Raji (cell line): ENCODE data around the gene ARIH2.

Source experiments
- POLR2A ChIP-seq: IDR thresholded peaks from 2 replicates; pipeline ENCODE4 v1.6.1; 2011; ENCODE audit warnings: low read depth, low read length, control low read depth; ENCODE audit not compliant: insufficient read depth

The ARIH2 gene

DNA sequence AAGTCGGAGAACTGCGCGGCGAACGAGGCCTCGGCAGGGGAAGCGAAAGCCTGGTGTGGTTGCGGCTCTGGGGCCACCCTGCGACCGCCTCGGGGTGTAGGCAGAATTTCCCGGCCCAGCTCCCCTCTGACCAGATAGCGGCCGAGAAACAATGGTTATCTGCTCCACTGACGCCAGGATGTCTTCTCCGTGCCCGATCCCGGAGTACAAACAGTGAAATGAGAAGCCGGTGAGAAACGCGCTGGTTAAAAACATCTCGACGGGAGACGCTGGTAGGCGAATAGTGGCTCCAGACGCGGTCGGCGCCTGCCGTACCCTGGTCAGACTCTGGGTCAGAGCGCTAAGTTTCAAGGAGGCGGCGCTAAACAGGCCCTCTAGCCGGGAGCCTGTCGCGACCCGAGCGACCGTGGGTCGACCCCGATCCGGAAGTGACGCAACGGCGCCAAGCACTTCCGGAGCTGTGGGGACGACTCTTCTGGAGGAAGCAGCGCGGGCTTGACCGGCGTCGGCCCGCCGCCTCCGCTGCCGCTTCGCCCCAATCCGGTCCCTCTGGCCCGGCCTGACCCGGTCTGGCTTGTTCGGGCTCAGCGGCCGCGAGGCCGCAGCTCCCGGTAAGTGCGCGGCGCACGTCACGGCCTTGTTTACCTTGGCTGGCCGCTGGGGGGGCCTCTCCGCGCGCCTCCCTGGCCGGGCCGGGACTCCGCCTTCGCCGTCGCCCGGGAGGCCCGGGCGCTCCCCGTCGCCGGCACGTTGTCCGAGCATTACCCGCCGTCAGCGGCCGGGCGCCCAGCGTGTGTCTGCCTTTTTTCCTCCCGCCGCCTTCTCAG lies at the start of gene ARIH2:
TSS of gene ARIH2 (plus strand) at position 455 of the 827 bp plus-strand sequence. CDS start 8,717 bp downstream, outside the sequence.
- peak; percentile 97 for TF ChIP-seq POLR2A

DNA sequence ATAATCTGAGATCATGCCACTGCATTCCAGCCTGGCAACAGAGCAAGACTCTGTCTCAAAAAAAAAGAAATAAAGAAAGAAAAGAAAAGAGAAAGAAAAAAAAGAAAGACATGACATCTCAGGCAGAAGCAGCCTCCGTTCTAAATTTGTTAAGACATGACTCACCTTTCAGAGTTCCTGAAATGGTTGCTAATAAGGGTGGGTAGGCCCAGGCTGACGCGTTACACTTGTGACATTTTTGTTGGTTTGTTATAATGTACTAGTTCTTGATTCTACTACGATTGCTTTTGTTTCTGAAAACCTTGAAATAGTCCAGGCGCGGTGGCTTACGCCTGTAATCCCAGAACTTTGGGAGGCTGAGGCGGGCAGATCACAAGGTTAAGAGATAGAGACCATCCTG lies 41.0 kb upstream of the ARIH2 start:
- no peak for TF ChIP-seq POLR2A

DNA sequence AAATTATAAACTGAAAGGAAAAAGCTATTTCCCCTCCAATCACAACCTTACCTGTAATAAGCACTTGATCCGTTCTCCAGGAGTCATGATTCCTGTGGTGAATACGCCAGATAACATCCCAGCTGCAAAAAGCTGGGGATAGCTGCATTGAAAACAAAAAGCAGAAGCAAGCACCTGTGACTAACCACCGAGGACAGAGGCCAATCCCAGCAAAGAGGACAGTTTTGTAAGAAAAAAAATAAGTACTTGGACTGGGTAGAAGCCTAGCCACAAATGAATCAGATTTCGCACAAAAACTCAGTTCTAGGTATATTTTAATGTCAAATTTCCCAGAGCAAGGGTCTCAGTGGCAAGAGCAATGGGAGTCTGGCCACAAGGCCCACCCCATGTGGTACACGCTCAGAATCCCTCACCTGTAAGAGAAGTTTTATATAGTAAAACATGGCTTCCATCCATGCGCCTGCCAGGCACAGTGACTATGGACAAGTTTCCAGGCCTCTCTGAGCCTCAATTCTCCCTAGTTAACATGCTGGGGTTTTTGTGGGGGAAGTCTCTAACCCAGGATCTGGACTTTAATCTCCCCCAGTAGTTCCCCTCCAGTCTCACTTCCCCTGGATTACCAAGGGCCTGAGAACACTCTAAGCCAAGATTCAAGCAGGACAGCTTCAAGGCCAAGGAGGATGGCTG lies 39.2 kb upstream of the ARIH2 start:
- TF ChIP-seq POLR2A = no peak

DNA sequence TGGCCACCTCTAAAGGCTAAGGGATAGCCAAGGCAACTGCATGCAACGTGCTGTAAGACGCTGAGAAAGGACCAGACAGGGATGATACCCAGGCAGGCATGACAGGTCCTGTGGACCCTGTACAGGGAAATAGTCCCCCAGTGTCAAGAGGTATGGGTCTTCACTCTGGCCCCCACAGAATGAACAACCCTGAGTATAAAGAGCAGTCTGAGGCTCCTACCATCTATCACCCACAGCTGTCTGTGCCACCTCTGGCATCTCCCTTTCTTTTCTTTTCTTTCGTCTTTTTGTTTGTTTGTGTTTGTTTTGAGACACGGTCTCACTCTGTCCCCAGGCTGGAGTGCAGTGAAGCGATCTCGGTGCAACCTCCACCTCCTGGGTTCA lies 38.7 kb upstream of the ARIH2 start:
- TF ChIP-seq POLR2A = no peak

DNA sequence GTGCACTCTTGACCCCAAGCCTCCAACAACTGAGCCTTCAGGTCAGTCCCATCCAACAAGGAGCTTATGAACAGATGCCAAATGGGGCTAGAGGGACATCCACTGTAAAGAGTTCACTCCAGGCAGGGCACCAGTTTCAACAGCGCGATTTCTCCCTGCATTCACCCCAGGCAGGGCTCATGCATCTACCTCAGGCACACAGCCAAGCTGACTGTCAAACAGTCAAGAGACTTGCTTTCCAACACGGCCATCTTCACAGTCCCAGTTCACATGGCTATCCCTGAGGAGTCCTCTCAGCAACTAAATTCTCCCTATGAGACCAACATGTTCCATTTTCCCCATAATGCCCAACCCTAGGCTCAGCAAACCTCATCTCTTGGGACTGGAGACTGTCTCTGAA lies 37.6 kb upstream of the ARIH2 start:
- TF ChIP-seq POLR2A = no peak

DNA sequence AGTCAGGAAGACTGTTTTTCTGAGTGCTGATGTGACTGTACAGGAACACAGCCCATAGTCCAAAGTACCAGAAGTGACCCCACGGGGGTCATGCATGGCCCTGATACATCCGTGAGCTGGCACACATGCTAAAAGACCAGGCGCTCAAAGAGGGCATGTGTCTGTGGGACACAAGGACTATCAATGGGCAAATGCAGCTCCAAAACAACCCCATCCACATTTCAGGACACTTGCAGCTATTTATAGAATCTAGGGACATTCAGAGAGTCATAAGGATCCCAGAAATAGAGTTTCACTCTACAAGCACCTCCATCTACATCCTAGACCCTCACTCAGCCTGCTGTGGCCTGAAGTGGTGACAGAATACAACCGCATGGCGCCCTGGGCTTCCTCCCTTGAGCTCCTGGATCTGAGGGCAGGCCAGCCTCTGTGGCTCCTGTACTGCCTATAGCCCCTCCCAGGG lies 37.0 kb upstream of the ARIH2 start:
- TF ChIP-seq POLR2A = no peak

DNA sequence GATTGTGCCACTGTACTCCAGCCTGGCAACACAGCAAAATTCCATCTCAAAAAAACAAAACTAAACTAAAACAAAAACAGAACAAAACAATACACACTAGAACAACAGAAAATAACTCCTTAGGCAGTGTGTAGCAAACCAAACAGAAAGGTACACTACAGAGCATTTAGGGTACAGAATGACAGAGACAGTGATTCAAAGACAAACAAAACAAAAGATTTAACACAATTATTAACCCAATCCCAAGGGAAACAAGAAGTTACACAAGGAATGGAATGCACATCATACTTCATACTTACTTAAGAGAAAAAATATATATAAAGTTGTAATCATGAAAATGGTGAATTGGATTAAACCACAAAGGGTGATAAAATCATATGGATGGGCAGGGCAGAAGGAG lies 32.9 kb upstream of the ARIH2 start:
- TF ChIP-seq POLR2A = no peak

DNA sequence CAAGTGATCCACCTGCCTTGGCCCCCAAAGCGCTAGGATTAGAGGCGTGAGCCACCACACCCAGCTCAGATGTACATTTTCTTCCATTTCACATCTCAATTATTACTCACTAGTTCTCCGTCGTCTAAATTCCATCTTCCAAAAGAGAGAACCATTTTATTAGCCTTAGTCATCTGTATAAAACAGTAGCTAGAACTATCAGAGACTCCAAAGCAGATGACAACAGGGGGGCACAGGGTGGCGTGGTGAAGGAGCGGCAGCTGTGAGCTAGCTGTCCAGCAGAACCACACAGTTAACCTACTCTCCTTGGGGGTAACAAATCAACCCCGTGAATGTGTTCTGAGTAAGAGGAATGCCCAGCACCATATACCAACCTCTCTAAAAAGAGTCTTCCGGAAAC lies 27.0 kb upstream of the ARIH2 start:
- no peak for TF ChIP-seq POLR2A

DNA sequence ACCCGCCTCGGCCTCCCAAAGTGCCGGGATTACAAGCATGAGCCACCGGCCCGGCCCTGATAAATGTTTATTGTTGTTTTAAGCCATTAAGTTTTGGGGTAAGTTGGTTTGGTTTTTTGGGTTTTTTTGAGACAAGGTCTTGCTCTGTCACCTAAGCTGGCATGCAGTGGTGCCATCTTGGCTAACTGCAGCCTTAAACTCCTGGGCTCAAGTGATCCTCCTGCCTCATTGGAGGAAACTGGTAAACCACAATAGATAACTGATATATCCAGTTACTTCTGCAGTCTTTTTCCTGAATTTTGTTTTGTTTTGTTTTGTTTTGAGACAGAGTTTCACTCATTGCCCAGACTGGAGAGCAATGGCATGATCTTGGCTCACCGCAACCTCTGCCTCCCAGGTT lies 24.1 kb upstream of the ARIH2 start:
- TF ChIP-seq POLR2A = no peak

DNA sequence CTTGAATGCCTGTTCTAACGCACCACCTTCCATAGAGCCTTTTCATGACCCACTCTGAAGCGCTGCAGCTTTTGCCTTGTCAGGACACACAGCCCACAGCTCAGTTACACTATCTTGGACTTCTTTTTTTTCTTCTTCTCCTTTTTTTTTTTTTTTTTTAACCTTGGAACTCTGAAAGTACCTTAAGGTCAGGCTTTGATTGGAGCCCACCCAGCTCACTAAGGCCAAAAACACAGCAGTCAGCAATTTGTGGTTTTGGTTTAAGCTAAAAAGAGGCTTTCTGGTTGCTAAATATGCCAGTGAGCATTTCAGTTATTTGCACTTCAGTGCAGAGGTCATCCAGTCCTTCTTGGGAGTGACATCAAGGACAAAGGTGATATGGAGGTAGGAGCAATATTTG lies 21.7 kb upstream of the ARIH2 start:
- TF ChIP-seq POLR2A = no peak

DNA sequence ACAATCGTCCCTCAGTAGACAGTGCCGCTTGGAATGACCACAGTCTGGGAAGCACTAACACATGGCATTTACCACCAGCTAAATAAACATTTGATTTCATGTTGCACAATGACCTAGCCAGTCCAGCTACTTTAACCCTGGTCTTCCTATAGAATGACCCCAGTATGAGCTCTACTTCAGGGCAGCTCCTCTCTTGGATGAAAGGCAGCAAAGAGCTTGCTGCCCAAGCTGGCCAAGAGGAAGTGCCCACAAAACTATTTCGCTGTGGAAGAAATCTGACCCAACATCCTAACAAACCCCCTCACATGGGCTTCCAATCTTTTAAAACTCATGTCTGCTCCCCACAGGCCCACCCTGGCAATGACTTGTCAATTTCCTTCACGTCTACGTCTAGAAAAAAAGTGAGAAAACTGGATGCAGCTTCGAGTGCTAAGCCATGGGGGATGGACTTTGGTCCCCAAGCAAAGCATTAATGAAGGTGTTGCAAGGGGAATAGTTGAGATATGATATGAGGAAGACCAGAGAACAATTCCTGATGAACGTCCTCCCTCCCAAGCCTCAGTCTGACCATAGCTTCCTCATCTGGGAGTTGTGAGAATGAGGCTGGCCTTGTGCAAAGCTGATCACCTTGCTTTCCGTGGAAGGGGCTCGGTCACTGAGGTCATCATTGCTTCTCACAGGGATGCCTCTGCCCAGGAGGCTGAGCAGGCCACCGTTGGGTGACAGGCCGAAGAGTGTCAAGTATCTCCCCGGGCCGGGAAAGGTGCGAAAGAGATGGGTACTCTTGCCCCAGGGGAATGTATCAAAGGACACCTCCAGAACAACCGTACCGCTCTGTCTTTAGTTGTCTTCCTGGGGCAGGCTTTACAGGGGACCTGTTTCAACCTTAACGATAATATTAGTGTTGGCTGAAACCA lies 20.9 kb upstream of the ARIH2 start:
- no peak for TF ChIP-seq POLR2A

DNA sequence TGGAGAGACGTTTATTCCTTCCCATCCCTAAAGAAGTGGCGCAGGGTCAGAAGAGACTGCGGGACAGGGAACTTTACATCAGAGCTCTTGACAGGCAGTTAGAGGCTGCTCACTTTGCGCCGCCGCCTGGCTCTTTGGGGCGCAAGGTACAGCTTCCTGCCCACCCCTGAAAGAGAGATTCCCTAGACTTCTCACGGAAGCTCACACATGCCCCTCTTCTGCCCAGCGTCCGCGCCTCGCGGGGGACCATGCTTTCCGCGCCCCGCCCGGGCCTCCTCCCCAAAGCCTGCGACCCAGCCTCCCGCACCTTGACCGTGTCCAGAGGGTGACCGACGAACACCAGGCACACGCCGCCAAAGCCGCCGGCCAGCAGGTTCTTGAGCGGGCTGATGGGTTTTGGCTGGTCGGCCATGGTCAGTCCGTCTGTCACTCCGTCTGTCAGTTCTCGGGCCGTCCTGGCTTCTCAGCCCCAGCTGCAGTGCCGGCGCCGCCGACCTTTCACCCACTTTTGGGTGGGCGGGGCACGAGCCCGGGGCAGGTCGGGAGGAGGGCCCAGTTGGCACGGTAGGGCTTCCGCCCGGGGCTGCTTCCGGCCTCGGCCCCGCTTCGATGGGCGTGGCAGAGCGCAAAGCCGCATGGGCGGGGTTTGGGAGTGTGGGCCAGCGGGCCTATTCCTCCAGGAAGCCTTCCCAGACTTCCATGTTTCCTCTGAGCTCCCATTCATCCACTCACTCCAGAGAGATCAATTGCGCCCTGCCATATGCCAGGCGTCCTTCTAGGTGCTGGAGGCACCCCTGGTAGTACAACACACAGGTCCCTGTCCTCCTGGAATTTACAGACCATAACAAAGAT lies 20.0 kb upstream of the ARIH2 start, which contains the start of gene SLC25A20:
TSS of gene SLC25A20 (minus strand) at position 500 of the 852 bp plus-strand sequence. CDS start at position 412, 88 bp downstream.
- TF ChIP-seq POLR2A = peak; percentile 57; the same call in 1 of the 2 replicates

DNA sequence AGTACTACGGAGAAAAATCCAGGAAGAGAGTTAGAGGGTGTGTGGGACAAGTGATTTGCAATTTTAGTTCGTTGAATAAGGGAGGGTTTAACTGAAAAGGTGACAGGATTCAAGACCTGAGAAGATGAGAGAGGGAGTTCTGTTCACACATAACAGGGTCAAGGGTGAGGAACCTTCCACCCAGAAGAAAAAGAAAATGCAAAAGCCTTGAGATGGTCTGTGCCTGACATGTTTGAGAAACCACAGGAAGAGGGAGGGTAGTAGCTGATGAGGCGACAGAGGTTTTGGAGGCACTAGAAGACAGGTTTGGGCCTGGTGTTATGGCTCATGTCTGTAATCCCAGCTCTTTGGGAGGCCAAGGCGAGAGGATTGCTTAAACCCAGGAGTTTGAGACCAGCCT lies 19.4 kb upstream of the ARIH2 start:
- no peak for TF ChIP-seq POLR2A

DNA sequence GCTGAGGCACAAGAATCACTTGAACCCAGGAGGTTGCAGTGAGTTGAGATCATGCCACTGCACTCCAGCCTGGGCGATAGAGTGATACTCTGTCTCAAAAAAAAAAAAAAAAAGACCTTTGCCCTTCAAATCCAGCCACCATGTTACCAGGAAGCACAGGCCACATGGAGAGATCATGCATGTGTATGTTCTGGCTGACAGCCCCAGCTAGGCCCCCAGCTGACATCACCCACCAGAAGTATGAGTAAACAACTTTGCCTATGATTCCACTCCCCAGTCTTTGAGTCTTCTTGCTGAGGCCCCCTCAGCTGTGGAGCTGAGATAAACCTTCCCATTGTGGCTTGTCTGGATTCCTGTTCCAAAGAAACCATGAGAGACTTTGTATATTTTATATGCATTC lies 3.3 kb upstream of the ARIH2 start:
- no peak for TF ChIP-seq POLR2A
